Activated CD4-positive, alpha-beta T cell treated with anti-CD3 and anti-CD28 coated beads, Interleukin-2, Interleukin-6, amounts not matched to agents 100 ng/mL and 50 ng/mL, durations not matched to agents 16 hours and 8 hours (primary cell): ENCODE data around the gene SPINK2.

Source experiments
- DNase-seq: peaks from one replicate; pipeline ENCODE4 v3.0.0-alpha.2; 2020

The SPINK2 gene, protein sequence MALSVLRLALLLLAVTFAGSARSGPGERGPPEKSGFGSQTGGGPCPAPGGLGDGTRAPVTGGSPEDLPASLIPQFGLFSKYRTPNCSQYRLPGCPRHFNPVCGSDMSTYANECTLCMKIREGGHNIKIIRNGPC

GRCh38 chr4:56821381-56822243, at the start of gene SPINK2:
Gene SPINK2 (minus strand): TSS chr4:56821701. CDS start chr4:56821662, 39 bp downstream.
- peak; percentile 60 for DNase-seq

- DNase-seq = no peak
These were observed 49.4 kb upstream of the SPINK2 start for GRCh38 chr4:56870946-56871345.

DNA sequence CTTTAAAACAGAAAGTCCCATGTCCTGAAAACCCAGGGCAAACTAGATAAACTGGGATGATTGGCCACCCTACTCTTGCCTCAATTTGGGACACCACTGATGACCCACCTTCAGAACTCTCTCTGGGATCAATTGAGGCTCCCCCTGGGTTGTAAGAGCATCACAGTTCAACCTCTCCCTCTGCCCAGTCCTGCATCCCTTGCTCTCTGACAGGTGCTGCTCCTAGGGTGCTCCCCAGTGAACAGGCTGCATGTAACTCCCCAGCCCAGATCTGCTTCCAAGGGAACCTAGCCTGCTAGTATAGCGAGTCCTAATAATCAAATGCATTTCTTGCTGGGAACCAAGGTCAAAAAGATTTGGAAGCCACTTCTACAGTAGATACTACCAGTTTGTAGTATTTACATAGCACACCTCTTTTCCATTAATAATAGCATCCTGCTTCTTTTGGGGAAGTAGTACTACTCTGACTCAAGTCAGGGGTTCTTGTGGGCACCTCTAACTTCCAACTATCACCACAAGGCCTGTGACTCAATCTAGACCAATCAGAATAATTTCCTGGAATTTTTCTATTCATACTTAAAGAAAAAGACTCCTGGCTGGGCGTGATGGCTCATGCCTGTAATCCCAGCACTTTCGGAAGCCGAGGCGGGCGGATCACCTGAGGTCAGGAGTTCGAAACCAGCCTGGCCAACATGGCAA, 42.1 kb upstream of the SPINK2 start:
- DNase-seq = peak; percentile 41

DNA sequence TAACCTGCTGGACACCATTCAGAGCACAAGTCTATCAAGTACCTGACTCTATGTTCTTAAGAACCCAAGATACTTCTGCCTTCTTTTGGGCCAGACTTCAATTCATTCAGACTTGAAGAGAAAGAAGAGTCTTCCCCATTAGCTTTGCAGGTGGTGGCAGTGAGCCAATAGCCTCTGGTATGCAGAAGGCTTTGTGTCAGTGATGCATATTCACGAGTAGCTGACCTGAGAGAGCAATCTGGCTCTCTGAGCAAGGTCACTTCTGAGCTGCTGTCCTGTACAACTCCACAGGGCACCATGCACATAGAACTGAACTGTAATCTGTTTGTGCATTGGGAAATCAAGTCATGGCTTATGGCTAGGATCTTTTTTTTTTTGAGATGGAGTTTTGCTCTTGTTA, 39.9 kb upstream of the SPINK2 start:
- DNase-seq = no peak

- DNase-seq = peak; percentile 36
These were observed 39.3 kb upstream of the SPINK2 start for GRCh38 chr4:56860781-56861180.

DNA sequence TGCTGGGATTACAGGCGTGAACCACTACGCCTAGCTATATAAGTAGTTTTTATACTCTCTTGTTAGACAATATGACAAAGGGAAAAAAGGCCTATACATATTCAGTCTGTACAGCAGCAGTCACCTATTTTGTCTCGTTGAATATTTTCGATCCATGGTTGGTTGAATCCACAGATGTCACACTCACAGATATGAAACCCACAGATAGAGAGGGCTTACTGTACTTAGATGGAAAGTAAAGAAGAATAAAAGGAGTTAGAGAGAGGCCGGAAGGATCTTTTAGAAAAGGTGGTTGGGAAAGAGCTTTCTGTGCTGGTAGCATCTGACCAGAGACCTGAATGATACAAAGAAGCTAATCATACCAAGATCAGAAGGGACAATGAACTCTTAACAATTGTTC, 38.3 kb upstream of the SPINK2 start:
- no peak for DNase-seq

- DNase-seq = no peak
These were observed 36.3 kb upstream of the SPINK2 start for GRCh38 chr4:56857601-56858309.

- no peak for DNase-seq
These were observed 35.2 kb upstream of the SPINK2 start for GRCh38 chr4:56856656-56857055.

DNA sequence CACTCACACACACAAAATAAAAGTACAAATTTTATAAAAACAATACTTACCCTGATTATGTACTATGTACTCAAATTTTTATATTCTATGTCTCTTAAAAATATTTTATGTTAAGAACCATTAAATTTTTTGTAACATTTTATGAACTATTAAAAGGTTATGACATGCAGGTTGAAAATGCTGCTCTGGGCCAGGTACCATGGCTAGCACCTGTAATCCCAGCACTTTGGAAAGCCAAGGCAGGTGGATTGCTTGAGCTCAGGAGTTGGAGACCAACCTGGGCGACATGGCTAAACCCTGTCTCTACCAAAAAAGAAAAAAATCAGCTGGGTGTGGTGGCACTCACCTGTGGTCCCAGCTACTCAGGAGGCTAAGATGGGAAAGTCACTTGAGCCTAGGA, 29.4 kb upstream of the SPINK2 start:
- no peak for DNase-seq

DNA sequence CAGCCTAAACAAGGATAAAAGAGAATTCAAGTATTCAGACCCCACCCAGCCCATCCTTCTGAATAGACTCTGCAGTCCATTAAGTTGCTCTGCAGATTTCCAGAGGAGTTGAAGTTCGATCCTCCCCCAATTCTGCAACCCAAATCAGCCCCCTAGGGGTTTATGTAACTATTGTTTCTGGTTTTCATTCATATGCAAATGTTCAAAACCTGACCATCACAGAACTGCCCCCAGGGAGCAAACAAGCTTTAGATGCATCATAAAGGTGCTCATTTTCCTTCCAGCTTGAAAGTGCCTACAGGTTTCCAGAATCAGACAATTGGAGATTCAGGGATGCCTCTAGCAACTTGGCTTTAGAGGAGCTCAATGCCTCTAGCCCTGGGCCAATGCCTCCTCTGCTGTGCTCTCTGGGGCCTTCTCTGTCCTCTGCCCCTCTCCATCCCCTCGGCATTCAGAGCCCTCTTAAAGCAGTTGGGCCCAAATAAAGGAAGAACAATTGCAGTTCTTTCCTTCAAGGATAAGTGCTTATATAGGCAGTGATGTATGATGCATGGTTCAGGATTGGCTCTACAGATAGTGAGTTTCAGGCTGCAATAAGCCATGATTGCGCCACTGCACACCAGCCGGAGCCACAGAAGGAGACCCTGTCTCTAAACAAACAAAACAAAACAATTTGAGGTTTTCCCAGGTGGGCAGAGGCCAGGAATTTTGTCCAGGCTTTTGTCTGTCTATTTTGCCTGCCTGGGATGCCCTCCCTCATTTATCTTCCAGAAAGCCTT, 23.5 kb upstream of the SPINK2 start:
- DNase-seq = no peak

DNA sequence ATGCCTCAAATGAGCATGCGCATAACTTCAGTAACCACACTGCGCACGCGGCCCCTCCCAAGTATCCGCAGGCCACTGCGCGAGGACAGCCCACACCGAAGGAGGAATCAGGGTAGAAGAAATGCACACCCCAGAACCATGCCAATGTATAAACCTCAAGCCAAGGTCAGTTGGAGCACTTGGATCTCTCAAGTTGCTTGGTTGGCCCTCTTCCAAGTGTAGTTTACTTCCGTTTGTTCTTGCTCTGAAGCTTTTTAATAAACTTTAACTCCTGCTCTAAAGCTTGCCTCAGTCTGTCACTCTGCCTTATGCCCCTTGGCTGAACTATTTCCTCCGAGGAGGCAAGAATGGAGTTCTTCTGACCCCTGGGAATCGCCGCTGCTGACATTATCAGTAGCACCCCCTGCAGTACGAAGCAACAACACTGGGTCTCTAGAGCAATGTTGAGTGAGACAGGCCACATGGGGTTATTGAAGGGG, 22.0 kb upstream of the SPINK2 start:
- no peak for DNase-seq

GRCh38 chr4:56840559-56840958, 19.1 kb upstream of the SPINK2 start:
- DNase-seq = no peak

GRCh38 chr4:56828784-56829535, 7.5 kb upstream of the SPINK2 start:
- peak; percentile 41 for DNase-seq

DNA sequence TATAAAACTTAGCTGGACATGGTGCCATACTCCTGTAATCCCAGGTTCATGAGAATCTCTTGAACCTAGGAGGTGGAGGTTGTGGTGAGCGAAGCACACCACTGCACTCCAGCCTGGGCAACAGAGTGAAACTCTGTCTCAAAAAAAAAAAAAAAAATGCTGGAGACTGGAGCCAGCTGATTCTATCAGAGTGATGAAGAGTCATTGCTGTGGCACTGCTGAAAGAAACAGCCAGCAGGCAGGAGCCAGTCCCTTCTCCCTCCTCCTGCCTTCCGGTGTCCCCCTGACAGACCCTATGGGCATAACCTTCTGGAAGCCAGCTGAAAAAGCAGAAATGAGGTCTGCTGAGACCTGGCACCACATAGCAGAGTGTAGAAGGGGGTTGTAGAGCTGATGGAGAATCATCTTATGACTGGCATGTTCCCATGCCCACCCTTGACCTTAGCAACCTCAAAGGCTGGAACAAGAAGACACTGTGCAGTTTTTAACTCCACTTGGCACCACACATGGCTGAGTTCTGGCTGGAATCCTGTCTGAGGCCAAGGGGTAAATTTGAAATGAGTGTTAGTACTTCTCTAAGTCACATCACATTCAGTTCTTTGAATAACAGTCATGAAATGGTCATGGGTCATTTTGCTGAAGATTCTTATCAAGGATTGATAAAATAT, 2.6 kb upstream of the SPINK2 start:
- no peak for DNase-seq

GRCh38 chr4:56818797-56819196, 2.7 kb downstream of the SPINK2 start:
- DNase-seq = no peak

DNA sequence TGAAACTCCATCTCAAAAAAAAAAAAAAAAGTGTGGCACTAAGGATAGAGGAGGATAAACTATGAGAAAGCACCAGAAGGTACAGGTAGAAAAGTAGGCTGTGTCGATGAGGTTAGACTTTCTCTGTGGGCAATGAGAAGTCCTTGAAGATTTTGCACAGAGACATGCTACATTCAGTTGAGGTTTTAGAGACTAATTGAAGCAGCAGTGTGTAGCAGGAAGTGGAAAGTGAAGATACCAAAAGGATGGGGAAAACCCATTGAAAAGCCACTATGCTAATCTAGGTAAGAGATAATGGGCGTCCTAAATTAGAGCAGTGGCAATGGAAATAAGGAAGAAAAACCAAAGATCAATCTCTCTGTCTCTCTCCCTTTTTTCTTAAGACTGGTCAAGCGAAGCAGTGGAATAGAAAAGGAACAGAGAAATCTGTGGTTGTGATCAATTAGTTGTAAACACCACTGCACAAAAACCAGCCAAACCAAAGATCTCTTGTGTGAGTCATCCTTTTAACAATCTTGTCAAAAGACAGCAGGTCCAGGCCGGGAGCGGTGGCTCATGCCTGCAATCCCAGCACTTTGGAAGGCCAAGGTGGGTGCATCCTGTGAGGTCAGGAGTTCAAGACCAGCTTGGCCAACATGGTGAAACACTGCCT, 3.5 kb downstream of the SPINK2 start:
- peak; percentile 62 for DNase-seq

DNA sequence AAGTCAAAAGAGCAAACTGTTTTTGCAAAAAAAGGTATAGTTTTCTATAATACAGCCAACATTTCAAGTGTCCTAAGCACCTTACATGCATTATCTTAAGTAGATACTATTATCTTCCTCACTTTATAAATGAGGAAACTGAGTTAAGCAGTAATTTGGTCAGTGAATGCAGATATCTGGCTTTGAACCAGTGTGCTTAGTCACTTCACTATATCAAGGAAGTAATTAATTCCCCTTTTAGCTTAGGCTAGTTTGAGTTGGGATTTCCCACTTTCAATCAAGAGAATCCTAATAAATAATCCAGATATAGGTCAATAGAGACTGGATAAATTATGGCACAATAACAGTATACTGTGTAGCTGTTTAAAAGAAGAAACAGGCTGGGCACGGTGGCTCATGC, 14.8 kb downstream of the SPINK2 start:
- DNase-seq = no peak

GRCh38 chr4:56804551-56804950, 16.9 kb downstream of the SPINK2 start:
- DNase-seq = peak; percentile 64

GRCh38 chr4:56803471-56803870, 18.0 kb downstream of the SPINK2 start:
- DNase-seq = peak; percentile 43
